ENCODE measurements around the gene TRIM65.
"Not testable (repeated sequence)": the region's sequence is repeated elsewhere in the genome, so short reads cannot be mapped to it uniquely, and the experiment has no call there.

TRIM65 gene

GRCh38 chr17:75851693-75851991, 45.1 kb downstream of the TRIM65 start:
- DNase-seq (ENCODE audit: low spot score) = not testable (repeated sequence)

DNA sequence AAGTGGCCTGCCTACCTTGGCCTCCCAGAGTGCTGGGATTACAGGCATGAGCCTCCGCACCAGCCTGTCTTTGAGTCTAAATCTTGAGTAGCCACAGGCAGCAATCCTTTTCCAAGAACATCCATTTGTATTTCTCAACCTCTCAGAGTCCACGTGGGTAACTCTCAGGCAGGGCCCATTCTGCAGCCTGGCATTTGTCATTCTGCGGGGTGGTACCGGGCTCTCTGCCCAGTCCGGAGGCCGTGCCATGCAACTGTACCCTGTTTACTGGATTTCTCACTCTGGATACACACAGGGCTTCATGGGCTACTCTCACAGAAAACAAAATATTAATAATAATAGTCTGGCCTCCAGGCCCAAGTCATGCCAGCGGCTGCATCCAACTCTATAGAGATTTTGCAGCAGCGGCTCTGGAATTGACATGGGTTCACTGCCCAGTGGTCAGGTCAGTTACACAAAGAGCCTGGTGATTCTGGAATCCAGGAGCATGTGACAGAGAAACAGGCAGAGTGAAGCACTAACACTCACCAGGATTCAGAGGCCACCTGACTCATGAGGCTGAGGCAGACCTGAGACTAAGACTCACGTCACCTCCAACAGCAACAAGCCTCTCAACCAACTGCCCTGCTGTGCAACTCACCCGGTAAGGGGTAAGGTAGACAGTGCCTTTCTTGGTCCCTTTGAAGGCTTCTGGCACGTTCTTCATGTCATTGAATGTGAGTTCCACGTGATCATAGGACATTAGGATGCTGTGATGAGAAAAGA, 45.6 kb downstream of the TRIM65 start:
- DNase-seq (ENCODE audit: low spot score) = peak; percentile 76

- DNase-seq (ENCODE audit: low spot score) = no peak
Measured at GRCh38 chr17:75849724-75850123, 47.0 kb downstream of the TRIM65 start.

DNA sequence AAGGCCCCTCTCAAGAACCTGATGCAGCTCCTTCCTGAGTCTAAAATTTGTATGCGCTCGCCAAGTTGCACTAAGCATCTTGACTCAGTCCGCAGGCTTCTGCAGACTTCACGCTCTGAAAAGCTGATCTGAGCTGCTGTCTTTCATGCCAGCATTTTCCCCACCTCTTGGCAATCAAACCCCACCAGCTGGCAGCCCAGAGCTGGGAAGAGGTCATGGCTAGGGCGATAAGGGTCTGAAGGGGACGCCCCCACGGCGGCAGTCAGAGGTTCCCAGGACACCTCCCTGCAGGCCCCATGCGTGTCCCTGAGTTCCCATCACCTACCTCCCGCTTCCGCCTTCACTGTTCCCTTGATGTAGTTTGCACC, 47.5 kb downstream of the TRIM65 start:
- no peak for DNase-seq (ENCODE audit: low spot score)

GRCh38 chr17:75848523-75849278, 48.0 kb downstream of the TRIM65 start:
- peak; percentile 76 for DNase-seq (ENCODE audit: low spot score)

DNA sequence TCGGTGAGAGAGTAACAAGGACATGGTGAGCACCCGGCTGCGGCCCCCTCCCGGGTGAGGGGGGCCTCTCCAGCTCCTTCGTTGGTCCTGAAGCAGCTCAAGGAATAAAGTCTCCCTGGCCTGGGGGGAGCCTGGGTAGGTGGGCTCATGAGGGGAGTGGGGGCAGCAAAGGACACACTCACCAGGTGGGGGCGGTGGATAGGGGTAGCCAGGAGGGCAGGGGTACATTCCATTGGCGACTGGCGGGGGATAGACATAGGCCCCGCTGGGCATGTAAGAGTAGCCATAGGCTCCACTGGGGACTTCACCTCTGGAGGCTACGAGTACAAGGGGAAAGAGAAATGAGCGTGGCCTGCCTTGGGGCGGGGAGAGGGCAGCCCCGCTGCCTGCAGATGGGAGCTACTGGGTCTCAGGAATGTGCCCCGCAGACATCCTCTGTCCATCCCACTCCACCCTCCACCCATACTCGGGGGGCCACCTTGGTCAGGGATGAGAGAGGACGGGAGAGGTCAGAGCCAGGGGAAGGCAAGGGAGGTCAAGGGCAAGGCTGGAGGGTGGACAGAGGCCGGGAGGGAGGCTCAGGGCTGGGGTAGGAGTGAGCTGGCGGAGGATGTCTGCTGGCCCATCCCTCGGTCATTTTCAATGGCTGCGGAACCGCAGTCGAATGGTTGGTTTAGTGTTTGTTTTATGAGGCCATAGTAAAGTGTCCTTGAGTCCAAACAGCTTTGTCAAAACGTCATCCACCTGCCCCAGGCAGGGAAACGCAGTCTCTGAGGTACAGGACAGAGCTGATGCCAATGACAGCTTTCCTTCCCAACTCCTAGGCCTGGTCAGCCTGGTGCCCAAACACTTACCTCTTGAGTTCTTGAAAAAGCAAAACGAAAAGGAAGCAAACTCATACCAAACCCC, 48.9 kb downstream of the TRIM65 start:
- no peak for DNase-seq (ENCODE audit: low spot score)

DNA sequence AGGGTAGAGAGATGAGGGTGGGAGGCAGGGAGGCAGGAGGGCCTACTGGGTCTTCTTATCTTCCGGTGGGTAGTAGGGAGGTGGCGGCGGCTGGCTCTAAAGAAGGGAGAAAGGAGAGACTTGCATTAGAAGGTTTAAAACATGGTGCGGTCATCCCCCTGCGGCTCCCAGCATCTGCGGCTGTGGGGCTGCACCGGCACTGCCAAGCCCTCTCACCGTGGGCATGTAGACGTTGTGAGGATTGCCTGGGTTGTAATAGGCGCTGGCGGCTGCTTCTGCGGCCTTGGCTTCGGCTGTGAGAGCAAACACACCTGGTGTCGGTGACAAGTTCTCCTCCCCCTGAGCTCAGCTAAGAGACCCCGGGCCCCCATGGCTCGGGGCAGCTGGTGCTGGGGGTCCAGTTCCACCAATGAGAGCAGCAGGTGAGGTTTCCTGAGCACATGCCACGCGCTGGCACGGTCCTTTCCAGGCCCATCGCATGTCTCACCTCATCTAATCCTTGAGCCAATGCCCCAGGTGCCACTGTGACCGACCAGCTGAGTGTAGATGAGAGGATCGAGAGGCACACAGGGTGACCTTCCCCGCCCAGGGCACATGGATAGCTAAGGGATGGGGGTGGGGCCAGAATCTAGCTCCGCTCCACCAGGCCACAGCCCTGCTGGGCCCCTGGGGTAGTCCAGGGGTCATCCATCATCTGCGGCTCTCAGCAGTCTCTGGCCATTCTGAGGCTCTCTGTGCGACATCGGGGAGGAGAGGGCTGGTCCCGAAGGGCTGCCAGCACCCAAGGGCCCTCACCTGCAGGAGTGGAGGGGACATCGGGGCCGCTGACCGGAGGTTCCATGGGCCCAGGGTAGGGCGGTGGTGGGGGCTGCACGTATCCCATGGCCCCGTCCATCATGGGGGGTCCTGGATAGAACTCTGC, 49.8 kb downstream of the TRIM65 start:
- DNase-seq (ENCODE audit: low spot score) = no peak

DNA sequence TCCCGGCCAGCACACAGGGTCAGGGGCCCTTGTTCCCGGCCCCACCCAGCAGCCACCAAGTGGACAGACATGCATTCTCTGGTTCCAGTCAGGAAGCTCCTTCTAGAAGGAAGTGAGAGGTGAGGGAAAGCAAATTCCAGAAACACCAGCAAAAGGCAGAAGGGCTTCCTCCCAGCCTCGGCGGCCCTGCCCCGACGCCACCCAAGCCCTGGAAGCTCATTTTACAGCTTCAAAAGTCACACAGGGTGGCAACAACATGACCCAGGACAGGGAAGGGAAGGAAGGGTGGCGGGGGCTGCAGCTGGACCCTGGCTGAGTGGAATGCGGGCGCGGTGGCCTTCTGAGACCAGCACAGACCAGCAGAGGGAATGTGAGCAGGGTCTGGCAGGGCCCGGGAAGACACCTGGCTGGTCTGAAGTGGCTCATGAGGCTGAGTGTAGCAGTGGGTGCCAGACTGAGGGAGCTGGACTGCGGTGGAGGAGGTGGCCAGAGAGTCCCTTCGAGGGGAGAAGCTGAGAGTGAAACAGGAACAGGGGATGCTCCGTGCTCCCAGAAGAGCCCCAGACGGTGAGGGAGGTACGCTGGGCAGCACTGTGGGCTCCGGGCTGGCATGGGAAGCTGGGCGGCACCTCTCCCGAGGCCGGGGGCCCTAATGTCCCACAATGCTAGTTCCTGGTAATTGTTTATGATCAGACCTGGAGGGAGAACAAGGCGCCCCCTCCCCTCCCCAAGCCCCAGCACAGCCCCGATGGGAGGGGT, 50.6 kb downstream of the TRIM65 start:
- DNase-seq (ENCODE audit: low spot score) = no peak

GRCh38 chr17:75845058-75845711, 51.6 kb downstream of the TRIM65 start:
- peak; percentile 65 for DNase-seq (ENCODE audit: low spot score)

DNA sequence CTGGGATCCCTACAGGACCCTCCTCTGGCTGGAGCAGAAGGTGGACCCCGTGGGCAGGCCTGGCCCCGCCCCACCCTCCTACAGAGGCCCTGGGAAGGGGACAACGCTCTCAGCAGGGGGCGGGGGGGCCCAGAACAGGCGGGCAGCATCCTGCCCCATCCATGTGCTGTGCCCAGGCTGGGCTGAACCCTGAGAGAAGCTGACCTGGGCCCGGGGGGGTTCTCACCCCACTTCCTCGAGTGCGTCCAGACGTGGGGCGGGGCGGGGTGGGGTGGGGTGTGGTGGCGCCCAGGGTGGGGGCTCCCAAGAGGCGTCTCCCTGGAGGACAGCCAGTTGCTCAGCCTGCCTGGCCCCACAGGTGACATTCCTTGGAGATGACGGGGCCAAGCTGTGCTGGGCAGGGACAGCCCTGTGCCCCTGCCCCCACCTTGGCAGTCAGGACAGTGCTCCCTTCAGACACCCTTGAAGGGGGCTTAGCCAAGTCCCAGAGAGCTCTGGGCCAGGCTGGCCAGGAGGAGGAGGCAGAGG, 52.2 kb downstream of the TRIM65 start:
- no peak for DNase-seq (ENCODE audit: low spot score)

GRCh38 chr17:75843577-75844529, 52.9 kb downstream of the TRIM65 start, which contains the start of gene UNC13D:
TSS of gene UNC13D (minus strand) at chr17:75844404. CDS start at chr17:75844337, 67 bp downstream.
- DNase-seq (ENCODE audit: low spot score) = no peak

DNA sequence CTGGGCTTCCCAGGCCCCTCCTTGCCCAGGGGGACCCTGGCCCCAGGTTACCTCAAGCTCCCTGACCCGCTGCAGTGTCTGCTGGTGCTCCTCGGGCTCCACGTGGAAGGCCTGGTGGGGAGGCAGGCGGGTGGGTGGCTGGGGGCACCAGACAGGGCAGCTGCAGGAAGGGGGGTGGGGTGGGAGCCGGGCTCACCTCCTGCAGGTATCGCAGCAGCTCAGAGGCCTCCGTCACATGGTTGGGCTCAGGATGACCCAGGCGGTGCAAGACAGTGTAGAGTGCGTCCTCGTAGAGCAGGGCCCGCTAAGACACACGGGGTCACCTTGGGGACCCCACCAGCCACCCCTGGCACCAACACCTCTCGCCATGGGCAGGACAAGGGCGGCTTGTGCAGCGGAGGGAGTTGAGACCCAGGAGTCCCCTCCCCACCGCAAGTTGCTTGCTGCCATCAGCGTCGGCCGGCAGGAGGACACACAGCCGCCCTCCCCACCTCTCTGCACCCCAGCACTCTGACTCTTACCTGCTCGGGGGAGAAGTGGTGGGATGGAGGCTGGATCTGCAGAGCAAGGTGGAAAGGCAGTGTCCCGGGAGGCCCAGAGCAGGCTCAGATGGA, 53.7 kb downstream of the TRIM65 start:
- no peak for DNase-seq (ENCODE audit: low spot score)

GRCh38 chr17:75842411-75842810, 54.3 kb downstream of the TRIM65 start:
- DNase-seq (ENCODE audit: low spot score) = no peak

- DNase-seq (ENCODE audit: low spot score) = no peak
Measured at GRCh38 chr17:75840799-75841164, 56.0 kb downstream of the TRIM65 start.

- DNase-seq (ENCODE audit: low spot score) = no peak
Measured at GRCh38 chr17:75839942-75840798, 56.6 kb downstream of the TRIM65 start.

All from globus pallidus (tissue), 1 donor.